GM19328 (cell line): ENCODE measurements around the gene TSPAN31.
"Not testable (repeated sequence)": the region's sequence is repeated elsewhere in the genome, so short reads cannot be mapped to it uniquely, and the experiment has no call there.

Source experiments
- ATAC-seq: cut with Tn5 transposase; IDR thresholded peaks from one replicate; pipeline ENCODE4 v1.9.1; 2021; ENCODE audit warnings: mild to moderate bottlenecking, moderate library complexity; ENCODE audit not compliant: unreplicated experiment

TSPAN31 gene

DNA sequence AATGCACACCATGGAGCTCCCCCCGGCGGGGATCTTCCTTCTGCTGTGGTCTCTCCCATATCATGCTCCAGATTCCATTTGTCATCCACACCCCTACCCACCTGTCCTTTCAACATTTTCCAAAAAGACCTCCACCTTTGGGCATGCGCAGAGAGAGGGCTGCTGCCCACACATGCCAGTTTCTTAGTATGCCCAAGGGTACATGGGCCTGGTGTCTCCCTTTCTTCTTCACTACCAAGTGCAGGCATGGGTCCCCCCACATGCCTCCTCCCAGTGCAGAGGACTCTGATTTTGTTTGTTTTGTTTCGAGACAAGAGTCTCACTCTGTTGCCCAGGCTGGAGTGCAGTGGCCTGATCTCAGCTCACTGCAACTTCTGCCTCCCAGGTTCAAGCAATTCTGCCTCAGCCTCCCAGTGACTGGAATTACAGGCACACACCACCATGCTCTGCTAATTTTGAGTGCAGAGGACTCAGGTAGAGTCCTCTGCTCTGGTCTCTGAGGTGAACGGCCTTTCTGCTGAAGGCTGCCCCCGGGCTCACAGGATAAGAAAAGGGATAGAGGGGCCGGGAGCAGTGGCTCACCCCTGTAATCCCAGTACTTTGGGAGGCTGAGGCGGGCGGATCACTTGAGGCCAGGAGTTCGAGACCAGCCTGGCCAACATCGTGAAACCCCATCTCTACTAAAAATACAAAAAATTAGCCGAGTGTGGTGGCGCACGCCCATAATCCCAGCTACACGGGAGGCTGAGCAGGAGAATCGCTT, 22.8 kb upstream of the TSPAN31 start:
- ATAC-seq, result not testable (repeated sequence)

DNA sequence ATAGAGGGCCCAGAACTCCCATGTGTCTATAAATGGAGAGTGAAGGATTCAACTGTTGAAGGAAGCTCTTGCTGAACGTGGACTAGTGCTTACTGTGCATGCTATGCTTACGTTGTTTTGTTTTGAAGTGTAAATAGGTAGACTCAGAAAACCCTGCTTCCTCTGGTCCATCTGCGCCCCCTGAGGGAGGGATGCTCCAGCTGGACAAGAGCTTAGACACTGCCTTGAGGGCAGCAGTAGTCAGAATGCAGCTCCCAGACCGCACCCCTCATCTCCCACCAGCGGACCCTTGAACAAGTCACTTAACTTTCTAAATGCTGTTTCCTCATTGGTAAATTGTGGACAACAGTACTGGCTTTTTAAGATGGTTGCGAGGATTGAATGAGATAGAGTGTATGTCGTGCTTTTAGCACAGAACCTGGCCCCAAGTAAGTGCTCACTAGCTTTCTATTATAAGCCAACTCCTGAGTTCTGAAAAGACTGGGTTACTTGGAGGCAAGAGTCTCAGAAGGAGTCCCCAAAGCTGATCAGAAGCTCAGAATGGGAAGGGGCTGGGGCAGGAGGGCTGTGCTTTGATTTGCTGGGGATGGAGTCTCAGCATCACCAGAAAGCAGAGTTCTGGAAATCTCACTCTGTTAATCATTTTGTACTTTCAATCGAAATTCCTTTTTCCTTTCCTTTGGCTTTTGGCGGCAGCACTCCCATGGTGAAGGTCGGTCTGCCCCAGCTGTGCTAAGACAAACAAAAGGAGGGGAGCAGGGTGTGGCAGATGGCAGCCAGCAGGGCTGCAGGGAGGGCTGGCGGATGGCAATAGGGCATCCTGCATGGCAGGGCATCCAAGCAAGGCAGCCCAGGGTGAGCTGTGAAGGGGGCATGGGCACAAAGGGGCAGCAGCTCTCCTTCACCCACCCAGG, 21.9 kb upstream of the TSPAN31 start:
- no peak for ATAC-seq

DNA sequence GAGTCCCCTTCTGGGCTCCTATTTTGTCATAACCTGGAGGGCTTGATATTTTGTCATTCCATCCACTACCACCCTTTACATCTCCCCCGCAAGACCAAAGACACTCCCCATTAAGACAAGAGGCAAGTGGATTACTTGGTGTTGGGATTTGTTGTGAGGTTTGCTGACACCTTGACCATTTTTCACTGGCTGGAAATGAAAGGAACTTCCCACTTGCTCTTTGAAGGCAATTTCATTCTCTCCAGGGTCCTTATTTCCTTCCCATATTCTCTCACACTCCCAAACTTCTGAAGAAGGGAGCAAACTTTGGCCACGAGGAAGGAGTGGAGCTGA, 21.2 kb upstream of the TSPAN31 start:
- no peak for ATAC-seq

DNA sequence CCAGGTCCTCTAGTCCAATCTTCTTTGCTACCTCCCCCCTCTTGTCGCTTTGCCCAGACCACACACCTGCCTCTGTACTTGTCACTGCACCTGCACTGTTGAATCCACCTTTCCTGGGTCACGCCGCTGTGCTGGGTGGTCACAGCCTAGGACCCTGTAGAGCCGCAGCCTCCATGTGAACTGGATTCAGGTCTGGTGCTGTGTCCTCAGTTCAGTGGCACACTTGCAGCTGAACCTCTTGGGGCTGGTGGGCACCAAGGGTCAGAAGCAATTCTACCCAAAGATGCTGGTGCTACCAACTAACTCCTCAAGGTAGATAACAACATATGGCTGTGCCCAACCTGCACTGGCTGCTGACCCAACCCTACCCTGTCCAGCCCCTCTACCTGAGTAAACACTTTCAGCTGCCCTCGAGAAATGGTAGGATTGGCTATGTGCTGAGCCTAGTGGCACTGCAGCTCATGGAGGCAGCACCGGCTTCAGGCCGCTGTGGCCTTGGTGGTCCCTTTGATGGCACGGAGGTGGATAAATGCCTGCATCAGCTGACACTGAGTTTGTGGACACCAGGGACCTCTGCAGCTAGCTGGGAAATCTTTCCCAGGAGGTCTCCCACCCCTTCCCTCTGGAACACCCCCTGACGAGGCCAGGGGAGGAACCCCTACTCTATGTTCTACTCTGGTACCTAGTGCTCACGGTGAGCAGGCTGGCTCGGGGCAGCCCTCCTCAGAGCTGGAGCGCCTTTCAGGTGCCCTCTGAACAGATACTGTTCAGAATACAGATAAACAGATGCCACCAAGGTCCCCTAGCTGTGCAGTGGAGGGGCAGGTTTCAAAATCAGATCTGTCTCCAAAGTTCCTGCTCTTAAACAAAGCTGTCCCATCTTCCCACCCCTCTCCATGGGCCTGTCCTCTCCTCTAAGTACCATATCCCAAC, 20.6 kb upstream of the TSPAN31 start:
- no peak for ATAC-seq

DNA sequence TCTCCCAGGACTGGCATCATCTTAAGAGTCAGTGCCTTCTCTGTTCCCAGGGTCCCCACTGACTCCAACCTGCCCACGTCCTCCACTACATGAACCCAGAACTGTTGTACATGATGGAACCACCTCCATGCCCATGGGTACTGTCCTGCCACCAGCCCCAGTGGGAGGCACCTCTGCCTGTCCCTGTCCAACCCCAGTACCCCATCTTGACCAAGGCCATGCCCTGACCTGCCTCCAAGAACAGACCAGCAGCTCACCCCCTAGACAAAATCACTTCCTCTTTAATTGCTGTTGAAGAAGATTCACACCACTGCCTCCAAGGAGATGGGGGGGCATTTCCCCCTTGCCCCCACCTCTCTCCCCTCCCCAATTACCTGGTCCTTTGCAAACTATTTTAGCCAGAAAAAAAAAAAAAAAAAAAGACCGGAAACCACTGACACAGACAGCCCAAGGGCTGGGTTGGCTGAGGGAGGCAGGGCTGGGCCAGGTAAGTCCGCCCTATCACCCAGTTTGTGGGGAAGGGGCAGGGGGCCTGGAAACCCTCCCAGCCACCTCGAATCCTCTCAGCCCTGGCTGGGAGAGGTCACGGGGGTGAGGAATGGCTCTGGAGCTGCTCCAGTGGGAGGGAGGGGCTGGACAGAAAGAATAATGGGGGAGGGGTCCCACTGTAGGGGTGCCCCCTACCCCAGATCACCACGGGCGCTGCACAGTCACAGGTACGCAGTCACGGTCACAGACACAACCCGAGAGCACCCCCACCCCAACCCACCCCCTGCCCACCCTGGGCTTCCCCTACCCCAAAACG, 19.7 kb upstream of the TSPAN31 start:
- ATAC-seq, result no peak

DNA sequence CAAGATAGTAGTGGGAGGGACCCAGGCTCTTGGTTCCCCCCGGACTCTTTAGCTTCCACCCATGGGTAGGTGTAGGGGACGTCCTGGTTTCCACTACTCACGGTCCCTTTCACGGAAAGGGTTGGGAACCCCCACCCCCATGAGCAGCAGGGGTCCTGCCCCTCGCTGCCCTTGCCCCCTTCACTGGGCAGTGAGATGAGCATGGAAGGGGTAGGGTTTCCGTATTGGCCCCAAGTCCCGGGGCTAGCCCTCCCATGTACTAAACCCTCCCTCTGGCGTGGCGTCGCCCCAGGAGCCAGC, 19.0 kb upstream of the TSPAN31 start:
- no peak for ATAC-seq

DNA sequence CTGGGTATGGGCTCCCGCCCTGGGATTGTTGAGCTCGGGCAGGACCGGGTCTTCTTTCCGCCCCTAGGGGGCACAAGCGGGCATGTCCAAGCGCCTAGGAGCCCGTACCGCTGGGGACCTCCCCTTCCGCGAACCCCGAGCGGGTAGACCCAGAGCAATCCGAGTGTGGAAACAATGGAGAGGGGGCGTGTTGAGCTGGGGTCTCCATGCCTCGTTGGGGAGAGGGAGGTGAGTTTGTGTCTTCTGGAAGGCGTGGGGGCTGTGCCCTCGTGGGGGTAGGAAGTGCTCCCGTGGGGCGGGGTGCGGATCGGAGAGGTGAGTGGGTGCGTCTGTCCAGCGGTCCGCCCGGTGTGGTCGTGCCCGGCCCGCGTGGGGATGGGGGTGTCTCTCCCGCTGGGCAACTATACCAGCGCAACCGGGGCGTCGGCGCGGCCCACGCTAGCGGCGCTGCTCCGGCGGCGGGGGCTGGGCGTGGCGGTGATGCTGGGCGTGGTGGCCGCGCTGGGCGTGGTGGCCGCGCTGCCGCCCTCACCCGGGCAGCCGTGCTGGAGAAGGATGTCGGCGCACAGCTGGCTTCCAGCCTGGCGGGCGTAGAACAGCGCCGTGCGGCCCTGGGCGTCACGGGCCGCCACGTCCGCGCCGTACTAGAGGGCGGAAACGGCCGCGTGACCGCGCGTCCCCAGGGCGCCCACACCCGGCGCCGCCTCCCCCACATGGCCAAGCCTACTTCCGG, 18.5 kb upstream of the TSPAN31 start:
- no peak for ATAC-seq

DNA sequence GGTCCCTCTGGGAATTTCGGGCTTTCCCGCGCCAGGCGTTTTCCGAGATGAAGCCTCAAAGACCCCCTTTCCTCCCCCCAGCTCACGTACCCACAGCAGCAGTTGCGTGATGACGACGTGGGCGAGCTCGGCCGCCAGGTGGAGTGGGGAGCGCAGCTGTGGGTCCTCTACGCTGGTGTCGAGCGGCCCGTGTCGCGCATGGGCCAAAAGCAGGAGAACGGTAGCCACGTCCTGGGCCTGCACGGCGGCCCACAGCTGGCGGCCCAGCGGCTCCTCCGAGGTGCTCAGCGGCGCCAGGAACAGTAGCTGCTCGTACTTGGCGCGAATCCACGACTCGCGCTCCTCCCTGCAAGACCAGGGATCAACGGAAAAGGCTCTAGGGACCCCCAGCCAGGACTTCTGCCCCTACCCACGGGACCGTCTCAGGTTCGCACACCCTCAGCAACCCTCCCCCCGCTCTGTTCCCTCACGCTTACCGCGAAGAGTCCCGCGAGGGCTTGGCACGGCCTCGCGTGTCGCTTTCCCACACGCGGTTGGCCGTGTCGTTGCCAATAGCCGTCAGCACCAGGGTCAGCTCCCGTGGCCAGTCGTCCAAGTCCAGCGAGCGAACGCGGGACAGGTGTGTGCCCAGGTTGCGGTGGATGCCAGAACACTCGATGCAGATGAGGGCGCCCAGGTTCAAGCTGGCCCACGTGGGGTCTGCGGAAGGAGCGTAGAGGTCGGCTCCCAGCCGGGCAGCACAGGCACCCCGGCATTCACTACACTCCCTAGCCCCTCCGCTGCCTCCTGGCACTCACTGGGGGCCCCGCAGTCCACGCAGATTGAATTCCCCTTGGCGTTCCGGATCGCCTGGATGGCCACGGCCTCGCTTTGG, 17.7 kb upstream of the TSPAN31 start:
- no peak for ATAC-seq

DNA sequence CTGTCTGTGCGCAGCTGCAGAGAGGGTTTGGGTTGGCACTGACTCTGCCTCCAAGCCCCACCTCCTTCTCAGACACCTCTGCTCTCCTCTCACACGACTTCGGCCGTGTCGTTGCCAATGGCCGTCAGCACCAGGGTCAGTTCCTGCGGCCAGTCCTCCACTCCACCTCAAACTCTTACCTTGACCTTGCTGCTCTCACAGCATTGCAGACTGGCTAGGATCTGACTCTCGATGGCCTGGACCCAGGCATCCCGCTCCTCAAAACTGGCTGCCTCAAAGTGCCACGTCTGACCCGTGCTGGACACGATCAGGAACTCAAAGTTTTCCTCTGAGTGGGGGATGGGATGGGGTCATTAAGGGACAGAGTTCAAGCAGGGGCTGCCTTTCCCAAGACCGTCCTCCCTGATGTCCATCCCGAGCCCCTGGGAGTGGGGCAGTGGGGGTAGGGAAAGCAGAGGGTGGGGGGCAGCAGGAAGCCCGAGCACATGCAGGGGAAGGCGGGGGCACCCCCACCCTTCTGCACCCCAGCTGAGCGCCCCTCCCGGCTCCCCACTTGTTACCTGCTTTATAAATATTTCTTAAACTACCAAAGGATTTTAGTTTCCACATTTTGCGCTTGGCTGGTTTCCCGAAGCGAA, 17.0 kb upstream of the TSPAN31 start:
- ATAC-seq, result no peak

DNA sequence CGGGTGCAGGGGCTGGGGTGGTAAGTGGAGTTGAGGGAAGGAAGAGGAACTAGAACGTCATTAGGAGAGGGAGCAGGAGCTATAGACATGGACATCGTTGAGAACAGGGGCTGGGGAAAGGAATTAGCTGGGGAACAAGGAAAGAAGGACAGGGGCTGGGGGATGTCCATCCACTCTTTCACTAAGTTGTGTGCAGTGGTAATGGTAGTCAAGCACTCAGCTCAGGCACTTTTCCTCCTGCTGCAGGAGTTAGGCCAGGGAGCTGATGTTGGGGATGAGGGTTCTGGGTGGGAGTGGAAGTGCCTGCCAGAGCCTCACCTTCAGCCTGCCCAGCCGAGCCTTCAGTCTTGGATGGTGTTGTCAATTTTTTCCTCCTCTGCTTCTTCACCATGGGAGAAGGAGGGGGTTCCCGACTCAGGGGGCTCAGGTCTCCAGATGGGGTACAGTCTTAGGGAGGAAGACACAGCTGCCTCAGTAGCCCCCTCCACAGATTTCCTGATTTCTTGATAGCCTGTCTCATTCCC, 15.5 kb upstream of the TSPAN31 start:
- ATAC-seq, result no peak

DNA sequence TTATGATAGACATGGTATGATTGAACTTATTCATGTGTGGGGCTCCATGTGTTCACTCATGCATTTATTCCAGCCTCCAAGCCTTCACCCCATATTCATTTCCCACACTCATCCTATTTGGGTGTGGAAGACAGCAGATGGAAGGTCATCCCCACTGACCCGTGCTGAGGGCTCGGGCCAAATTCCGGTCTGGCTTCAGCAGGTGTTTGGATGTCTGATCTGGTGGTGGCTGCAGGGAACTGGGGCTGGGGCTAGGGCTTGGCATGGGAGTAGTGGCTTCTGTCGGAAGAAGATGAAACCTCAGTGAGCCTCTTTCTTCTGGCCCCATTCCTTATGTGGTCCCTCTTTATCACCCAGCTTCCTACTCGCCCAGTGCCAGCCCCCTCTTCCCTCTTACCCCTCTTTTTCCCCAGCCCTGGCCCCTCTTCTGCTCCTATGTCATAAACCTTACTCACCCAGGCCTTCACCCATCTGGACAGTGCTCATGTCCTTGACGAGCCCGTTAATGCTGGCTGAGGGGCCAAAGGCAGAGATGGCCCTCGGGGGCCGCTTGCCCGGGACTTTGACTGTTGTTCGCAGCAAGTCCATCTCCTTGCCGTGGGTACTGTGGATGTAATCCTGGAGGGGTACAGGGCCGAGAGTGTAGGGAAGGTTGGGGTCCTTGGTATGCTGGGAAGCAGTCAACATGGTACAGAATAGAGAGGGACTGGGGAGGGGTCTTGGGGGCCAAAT, 14.3 kb upstream of the TSPAN31 start:
- no peak for ATAC-seq

DNA sequence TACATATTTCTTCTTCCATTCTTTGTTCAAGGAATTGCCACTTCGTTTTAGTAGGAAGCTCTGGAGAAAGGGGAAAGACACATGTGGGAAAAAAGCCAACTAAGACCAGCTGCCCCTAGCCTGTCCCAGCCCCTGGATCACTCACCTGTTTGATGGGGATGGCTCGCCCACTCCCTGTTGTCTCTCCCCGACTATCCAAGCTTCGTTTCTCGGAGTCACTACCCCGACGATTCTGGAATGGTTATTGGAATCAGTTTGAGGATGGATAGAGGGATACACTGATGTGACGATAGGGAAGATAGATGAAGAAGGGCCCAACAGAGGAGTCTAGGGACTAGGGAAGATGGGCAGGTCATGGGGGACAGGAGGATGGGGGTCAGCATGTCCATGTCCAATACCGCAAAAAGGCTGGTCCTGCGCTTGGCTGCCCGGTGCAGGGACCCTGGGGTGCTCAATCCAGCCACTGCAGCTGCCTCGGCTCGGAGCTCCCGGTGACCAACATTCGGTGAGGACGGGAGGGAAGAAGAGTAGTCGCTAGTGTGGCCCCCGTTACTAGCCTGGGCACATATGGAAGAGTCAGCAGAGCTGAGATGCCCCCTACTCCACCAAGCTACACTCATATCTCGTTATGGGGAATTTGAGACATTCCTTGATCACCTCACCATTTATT, 13.3 kb upstream of the TSPAN31 start:
- no peak for ATAC-seq

DNA sequence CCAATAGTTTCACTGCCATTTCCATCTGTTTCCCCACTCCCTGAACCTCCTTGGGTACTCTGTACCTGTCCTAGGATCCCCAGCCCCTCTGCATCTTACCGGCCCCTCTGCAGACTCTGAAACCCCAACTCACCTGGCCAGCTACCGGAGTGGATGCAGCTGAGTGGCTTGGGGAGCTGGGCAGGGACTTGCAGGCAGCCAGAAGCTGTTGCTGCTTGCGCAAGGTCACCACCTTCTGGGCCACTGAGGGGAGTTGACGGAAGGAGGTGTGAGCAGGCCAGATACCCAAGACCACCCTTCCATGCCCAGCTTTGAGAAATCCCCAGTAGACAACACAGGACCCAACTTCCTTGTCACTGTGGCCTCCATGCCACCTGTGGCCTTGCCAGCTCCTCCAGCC, 12.6 kb upstream of the TSPAN31 start:
- ATAC-seq, result no peak

DNA sequence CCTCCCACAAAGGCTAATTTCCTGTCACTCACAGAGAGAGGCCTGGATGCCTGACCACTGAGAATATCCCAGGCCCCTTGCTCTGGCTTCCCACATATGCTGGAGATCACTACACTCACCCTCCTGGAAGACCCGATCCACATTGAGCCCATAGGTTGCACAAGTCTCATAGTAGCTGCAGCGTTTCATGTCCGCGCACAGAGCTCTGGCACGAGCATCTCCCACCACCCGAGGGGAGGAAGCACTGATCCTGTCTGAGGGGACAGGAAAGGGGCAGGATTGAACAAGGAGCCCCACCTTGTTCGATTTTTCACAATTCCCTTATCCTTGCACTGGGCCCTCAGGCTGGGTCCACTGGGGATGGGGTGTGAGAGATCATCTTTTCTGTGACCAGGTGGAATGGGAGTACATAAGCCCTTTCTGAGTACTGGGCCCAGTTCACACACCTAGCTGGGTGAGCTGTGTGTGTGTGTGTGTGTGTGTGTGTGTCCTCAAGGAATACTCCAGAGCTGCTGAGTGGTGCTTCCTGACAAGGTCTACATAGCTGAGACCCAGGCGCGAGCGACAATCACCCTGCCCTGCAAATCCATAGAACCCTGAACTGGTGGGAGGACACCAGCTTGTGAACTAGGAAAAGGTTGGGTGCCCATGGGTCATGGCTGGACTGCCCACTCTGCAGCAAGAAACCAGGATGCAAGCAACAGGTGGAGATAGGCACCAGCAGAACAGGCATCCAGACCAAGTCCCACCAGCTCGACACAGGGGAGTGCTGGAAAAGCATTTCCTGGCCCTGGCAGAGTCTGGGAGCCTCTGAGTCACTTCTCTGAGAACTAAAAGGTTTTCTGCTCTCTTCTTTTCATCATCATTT, 11.9 kb upstream of the TSPAN31 start:
- ATAC-seq, result no peak

DNA sequence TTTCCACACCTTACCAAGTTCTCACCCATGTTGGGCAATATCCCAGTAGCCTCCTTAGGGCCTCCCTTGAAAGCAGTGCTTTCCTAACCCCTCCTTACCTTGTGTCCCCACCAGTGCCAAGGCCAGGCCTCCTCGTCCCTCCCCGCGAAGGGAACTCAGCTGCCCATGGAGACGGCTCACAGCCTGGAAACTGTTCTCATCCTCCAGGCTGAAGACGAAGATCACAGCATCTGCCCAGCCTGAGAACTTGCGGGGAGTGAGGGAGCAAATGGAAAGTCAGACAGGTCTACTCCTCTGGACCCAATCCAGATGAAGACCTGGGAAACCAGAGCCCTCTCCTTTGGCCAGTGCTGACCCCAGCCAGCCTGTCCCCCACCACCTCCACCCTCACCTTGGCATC, 10.9 kb upstream of the TSPAN31 start:
- no peak for ATAC-seq

DNA sequence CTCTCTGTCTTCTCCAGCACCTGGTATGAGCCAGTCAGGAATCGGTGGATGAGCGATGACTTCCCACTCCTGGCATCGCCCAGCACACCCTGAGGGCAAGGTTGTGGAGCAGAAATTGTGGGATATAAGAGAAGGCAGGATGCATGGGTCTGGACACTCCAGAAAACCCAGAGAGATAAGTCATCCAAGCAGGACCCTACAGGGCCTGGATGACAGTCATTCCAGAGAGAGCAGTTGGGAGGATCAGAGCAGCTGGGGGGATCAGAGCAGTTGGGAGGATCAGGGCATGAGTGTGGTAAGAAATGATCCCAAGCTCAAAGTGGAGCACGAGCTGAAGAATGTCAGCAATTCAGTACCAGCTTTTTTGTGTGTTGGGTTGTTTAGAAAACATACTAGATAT, 10.2 kb upstream of the TSPAN31 start:
- no peak for ATAC-seq
